Cardiac fibroblast (primary cell): ENCODE measurements around the gene PLAAT3.
A peak's percentile ranks its signal among the peaks of the same experiment; 100 is the strongest.
"Not testable (repeated sequence)": the region's sequence is repeated elsewhere in the genome, so short reads cannot be mapped to it uniquely, and the experiment has no call there.

Experiments
- DNase-seq, 2 donors: peaks; one replicate each; pipeline versions ENCODE4 v3.0.0 to v3.0.0-alpha.2; 2010; ENCODE audit warnings: low read depth in 2 of 2
- H3K4me3 ChIP-seq, 2 donors: replicated peaks in 1 of 2; 1 replicate in 1 of 2; 2 replicates in 1 of 2; pipeline ENCODE4 v1.5.1; 2011; ENCODE audit warnings: low read depth in 2 of 2, low read length in 2 of 2, mild to moderate bottlenecking in 2 of 2, moderate library complexity in 1 of 2
- TF ChIP-seq, protein P1 (sequence below): IDR thresholded peaks from one replicate; pipeline ENCODE4 v1.5.1; 2011; ENCODE audit warnings: low read depth, mild to moderate bottlenecking, low read length, inconsistent platforms

PLAAT3 gene

DNA sequence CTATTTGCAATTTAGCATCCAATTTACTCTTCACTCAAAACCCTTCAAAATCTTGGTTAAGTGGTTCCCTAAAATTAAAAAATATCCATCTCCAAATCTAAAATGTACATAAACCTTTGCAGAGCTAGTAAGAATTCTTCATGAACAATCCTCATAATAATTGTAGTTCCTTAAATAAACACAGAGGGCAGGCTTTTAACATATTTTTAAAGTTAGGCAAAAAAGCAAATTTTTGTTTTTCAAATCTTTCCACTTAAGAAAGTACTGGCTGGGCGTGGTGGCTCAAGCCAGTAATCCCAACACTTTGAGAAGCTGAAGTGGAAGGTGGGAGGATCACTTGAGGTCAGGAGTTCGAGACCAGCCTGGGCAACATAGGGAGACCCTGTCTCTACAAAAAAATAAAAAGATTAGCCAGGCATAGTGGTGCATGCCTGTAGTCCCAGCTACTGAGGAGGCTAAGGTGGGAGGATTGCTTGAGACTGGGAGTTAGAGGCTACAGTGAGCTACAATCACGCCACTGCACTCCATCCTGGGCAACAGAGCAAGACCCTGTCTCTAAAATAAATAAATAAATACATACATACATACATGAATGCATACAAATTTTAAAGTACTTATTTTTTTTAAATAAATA is 25.1 kb upstream of the PLAAT3 start:
- TF ChIP-seq, protein P1, sequence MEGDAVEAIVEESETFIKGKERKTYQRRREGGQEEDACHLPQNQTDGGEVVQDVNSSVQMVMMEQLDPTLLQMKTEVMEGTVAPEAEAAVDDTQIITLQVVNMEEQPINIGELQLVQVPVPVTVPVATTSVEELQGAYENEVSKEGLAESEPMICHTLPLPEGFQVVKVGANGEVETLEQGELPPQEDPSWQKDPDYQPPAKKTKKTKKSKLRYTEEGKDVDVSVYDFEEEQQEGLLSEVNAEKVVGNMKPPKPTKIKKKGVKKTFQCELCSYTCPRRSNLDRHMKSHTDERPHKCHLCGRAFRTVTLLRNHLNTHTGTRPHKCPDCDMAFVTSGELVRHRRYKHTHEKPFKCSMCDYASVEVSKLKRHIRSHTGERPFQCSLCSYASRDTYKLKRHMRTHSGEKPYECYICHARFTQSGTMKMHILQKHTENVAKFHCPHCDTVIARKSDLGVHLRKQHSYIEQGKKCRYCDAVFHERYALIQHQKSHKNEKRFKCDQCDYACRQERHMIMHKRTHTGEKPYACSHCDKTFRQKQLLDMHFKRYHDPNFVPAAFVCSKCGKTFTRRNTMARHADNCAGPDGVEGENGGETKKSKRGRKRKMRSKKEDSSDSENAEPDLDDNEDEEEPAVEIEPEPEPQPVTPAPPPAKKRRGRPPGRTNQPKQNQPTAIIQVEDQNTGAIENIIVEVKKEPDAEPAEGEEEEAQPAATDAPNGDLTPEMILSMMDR, result peak; percentile 22
- H3K4me3 ChIP-seq, result no peak overlapping the region
- DNase-seq, result peak; percentile 55 to 64

- not testable (repeated sequence) for H3K4me3 ChIP-seq, DNase-seq
Measured at GRCh38 chr11:63638436-63638835, 24.2 kb upstream of the PLAAT3 start.

GRCh38 chr11:63635762-63636465 is 21.7 kb upstream of the PLAAT3 start:
- H3K4me3 ChIP-seq, result no peak overlapping the region
- peak; percentile 68 to 79 for DNase-seq
- TF ChIP-seq, protein P1, result peak; percentile 74

DNA sequence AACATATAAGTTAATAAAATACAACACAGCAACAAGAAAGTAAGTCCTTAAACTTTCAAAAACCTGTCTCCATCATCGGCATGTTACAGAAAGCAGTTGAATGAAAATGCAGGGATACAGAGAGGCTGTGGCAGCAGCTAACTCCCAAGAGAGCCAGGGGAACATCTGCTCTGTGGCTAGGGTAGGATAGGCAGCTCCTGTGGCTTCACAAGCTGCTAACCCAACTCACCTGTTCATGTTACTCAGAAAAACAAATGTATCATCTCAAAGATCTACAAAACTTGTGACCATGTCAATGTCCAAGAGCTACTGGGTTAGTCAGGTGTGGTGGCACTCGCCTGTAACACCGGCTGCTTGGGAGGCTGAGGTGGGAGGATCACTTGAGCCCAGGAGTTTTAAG is 15.2 kb upstream of the PLAAT3 start:
- no peak for DNase-seq
- TF ChIP-seq, protein P1, result no peak
- no peak overlapping the region for H3K4me3 ChIP-seq

DNA sequence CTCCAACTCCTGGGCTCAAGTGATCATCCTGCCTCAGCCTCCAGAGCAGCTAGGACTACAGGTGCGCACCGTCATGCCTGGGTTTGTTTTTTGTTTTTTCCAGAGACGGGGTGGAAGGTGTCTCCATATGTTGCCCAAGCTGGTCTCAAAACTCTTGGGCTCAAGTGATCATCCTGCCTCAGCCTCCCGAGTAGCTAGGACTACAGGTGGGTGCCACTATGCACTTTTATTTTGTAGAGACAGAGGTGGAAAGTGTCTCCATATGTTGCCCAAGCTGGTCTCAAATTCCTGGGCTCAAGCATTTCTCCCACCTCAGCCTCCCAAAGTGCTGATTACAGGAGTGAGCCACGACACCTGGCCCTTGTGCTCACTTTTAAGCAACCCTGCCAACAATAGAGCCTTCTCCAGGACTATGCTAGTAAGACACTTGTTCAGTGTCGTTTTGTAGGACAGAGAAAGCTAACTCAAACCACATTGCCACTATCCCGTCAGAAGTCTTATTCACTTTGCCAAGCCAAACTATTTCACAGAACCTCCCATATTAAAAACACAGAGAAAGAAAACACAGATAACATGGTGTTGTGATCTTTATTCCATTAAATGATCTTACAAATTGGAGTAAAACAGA is 9.4 kb upstream of the PLAAT3 start:
- TF ChIP-seq, protein P1, result no peak
- DNase-seq, result peak in 1 of 2 donors; percentile 14
- H3K4me3 ChIP-seq, result no peak overlapping the region

DNA sequence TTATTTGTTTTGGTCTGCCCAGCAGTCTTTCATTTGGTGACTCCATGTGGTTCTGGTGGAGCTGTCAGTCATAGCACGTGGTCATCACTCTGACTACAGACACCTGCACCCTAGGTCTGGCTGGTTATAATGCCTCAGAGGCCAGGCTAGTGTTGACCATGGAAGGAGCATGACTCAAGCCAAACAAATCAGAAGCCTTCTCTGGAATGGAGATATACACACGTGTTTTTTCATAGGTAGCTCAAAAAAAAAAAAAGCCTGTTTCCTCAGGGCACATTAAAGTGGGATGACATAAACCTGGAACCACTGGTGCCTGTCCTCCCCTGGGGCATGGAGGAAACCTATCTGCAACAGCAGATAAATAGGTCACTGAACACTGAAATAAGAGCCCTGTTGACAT is 8.1 kb upstream of the PLAAT3 start:
- peak in 1 of 2 donors; percentile 5 for DNase-seq
- TF ChIP-seq, protein P1, result no peak
- H3K4me3 ChIP-seq, result no peak overlapping the region

DNA sequence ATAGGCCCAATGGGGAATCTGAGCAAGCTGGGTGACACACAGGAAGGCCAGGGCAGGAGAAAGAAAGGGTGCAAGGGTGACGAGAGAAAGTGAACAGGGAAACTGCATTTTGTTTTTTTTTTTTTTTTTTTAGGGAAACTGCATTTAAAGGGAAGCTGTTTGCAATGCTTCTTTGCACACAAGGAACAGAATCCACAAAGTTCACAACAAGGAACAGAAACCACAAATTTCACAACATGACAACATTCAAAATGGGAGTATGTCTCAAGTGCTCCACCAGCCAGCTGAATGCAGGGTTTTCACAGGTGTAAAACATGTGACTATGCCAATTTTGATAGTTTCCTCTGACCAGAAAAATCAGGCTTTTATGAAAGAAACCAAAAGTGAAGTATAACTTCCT is 6.8 kb upstream of the PLAAT3 start:
- TF ChIP-seq, protein P1, result no peak
- no peak overlapping the region for H3K4me3 ChIP-seq
- no peak for DNase-seq
